Measurements from ENCODE around the gene SLC12A6.

DNA sequence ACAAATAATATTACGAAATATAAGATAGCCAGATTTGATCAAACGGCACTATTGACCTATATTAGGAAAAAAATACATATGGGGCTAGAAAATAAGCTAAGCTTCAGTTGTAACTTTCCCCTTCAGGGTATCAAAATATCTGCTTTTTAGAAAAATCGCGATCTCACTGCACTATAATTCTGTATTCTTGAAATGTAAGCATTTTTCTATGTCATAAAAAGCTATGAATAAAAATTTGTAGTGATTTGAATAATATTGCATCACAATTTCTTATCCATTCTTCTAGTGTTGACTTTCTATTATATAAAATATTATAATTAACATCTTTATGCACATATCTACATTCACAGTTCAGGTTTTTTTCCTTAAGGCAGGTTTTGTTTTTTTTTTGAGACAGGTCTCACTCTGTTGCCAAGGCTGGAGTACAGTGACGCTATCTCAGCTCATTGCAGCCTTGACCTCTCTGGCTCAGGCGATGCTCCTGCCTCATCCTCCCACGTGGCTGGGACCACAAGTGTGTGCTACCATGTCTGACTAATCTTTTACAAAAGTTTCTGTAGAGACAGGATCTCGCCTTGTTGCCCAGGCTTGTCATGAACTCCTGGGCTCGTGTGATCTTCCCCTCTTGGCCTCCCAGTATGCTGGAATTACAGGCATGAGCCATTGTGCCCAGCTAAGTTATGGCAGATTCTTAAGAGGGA, 91.2 kb downstream of the SLC12A6 start:
- TF ChIP-seq, protein P1, sequence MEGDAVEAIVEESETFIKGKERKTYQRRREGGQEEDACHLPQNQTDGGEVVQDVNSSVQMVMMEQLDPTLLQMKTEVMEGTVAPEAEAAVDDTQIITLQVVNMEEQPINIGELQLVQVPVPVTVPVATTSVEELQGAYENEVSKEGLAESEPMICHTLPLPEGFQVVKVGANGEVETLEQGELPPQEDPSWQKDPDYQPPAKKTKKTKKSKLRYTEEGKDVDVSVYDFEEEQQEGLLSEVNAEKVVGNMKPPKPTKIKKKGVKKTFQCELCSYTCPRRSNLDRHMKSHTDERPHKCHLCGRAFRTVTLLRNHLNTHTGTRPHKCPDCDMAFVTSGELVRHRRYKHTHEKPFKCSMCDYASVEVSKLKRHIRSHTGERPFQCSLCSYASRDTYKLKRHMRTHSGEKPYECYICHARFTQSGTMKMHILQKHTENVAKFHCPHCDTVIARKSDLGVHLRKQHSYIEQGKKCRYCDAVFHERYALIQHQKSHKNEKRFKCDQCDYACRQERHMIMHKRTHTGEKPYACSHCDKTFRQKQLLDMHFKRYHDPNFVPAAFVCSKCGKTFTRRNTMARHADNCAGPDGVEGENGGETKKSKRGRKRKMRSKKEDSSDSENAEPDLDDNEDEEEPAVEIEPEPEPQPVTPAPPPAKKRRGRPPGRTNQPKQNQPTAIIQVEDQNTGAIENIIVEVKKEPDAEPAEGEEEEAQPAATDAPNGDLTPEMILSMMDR (IDR thresholded peaks at IDR 0.05) = no peak
- TF ChIP-seq POLR2A (IDR thresholded peaks at IDR 0.05) = no peak

All from lower leg skin (tissue), 3 donors.